Uterus (tissue), 4 donors: ENCODE results near the gene CLDN7. TPM values are rescaled to one million over a fixed set of nuclear protein-coding genes. Genes with fewer than 3 reads are reported as not detected.

Source experiments
- DNase-seq, 2 donors: peaks; one replicate each; pipeline ENCODE4 v3.0.0-alpha.2; 2019 to 2020
- H3K27ac ChIP-seq, 2 donors: fragments of 200-600 bp; sonication (generic); 1 replicate in 1 of 2; 2 replicates in 1 of 2; pipeline ENCODE4 v1.5.1; 2016 to 2018
- H3K27me3 ChIP-seq, 2 donors: fragments of 200-600 bp; sonication (generic); one replicate each; pipeline ENCODE4 v1.5.1; 2018 to 2019; ENCODE audit warnings: control low read depth in 1 of 2
- H3K36me3 ChIP-seq, 2 donors: fragments of 200-600 bp; sonication (generic); one replicate each; pipeline ENCODE4 v1.5.1; 2019; ENCODE audit warnings: control low read depth in 1 of 2
- H3K4me1 ChIP-seq, 2 donors: fragments of 200-600 bp; sonication (generic); one replicate each; pipeline ENCODE4 v1.5.1; 2018 to 2019; ENCODE audit warnings: control low read depth in 1 of 2
- H3K4me3 ChIP-seq, 2 donors: fragments of 200-600 bp; sonication (generic); 1 replicate in 1 of 2; 2 replicates in 1 of 2; pipeline ENCODE4 v1.5.1; 2018 to 2019; ENCODE audit warnings: mild to moderate bottlenecking in 1 of 2
- H3K9me3 ChIP-seq, 2 donors: fragments of 200-600 bp; sonication (generic); one replicate each; pipeline ENCODE4 v1.5.1; 2019; ENCODE audit warnings: control low read depth in 1 of 2
- CTCF ChIP-seq, 4 experiments: fragments of 200-600 bp in 2 of 4; fragments of 450-650 bp in 2 of 4; sonication (generic) in 2 of 4; IDR thresholded peaks; one replicate each; pipeline ENCODE4 v1.5.1; 2016 to 2019; ENCODE audit warnings: antibody characterized with exemption in 4 of 4, mild to moderate bottlenecking in 2 of 4, moderate library complexity in 1 of 4
- POLR2A ChIP-seq, 2 donors: fragments of 450-650 bp; IDR thresholded peaks; one replicate each; pipeline ENCODE4 v1.6.1; 2016; ENCODE audit warnings: antibody characterized with exemption in 2 of 2, mild to moderate bottlenecking in 1 of 2, moderate library complexity in 1 of 2
- intact Hi-C: fragments of 100-400 bp; cut with DNase I; formaldehyde crosslinking; loops from one replicate; pipeline ENCODE4 v1.15.1; 2023; ENCODE audit warnings: low total_unique reads
- total RNA-seq, 4 donors: library from RNA; depleted of rRNA in 3 of 4; stranded (reverse); fragments of >200 nt in 3 of 4; gene quantifications; one replicate each; pipeline versions ENCODE4 v1.1.0 to v1.2.4, GENCODE V29; 2014 to 2023
- donor health status: DM: yes; HTN: yes; CAD: no.

Gene CLDN7
- total RNA-seq, 4 donors from 2014 or later, result 0.29 to 24.4 (median 0.68) TPM

GRCh38 chr17:7237266-7237760 is 25.0 kb downstream of the CLDN7 start:
- Histone ChIP-seq H3K9me3 (no peaks in the 10 kb centered on the region), H3K4me1 (peaks cover 12 to 14% of the 10 kb centered on the region in 2 donors), H3K27ac (peak overlapping the region; percentile 94 to 96), H3K4me3 (peak overlapping the region; percentile 86 to 100), H3K27me3 (no peaks in the 10 kb centered on the region), H3K36me3 (no peaks in the 10 kb centered on the region)
- intact Hi-C loops, result no loop called here
- TF ChIP-seq POLR2A (IDR thresholded peaks at IDR 0.05) (no peak), CTCF (IDR thresholded peaks at IDR 0.05) (no peak)
- no peak for DNase-seq

- DNase-seq, result no peak
- intact Hi-C loops, result no loop called here
- Histone ChIP-seq H3K27ac (peak overlapping the region; percentile 94 to 96), H3K4me3 (no peak overlapping the region), H3K27me3 (no peaks in the 10 kb centered on the region), H3K9me3 (no peaks in the 10 kb centered on the region), H3K36me3 (no peaks in the 10 kb centered on the region), H3K4me1 (peaks cover 13 to 17% of the 10 kb centered on the region in 2 donors)
- TF ChIP-seq CTCF (IDR thresholded peaks at IDR 0.05), result no peak
- no peak for TF ChIP-seq POLR2A (IDR thresholded peaks at IDR 0.05)
Measured at GRCh38 chr17:7236808-7237207, 25.5 kb downstream of the CLDN7 start.

- no peaks in the 10 kb centered on the region for H3K27me3 ChIP-seq
- H3K4me1 ChIP-seq, result peaks cover 7 to 18% of the 10 kb centered on the region in 2 donors
- H3K9me3 ChIP-seq, result no peaks in the 10 kb centered on the region
- H3K27ac ChIP-seq, result no peak overlapping the region
- H3K4me3 ChIP-seq, result no peak overlapping the region
- TF ChIP-seq CTCF (IDR thresholded peaks at IDR 0.05), result no peak
- TF ChIP-seq POLR2A (IDR thresholded peaks at IDR 0.05), result no peak
- H3K36me3 ChIP-seq, result no peaks in the 10 kb centered on the region
- intact Hi-C loops, result no loop called here
- no peak for DNase-seq
Measured at GRCh38 chr17:7235693-7236665, 26.3 kb downstream of the CLDN7 start.

GRCh38 chr17:7234083-7234951 is 28.0 kb downstream of the CLDN7 start, which contains the start of gene DVL2:
TSS of gene DVL2 (minus strand) at chr17:7234517. CDS start at chr17:7234262, 255 bp downstream.
- no peaks in the 10 kb centered on the region for H3K9me3 ChIP-seq
- no peaks in the 10 kb centered on the region for H3K27me3 ChIP-seq
- peak within 1 kb of the TSS; percentile 71 to 96 for H3K4me3 ChIP-seq
- H3K4me1 ChIP-seq, result peaks cover 4 to 13% of the 10 kb centered on the region in 2 donors
- intact Hi-C loops, result no loop called here
- no peaks in the 10 kb centered on the region for H3K36me3 ChIP-seq
- peak within 1 kb of the TSS; percentile 80 to 85 for H3K27ac ChIP-seq
- TF ChIP-seq CTCF (IDR thresholded peaks at IDR 0.05), result peak in 2 of 4 experiments; percentile 18 to 35
- peak; percentile 87 to 89 for TF ChIP-seq POLR2A (IDR thresholded peaks at IDR 0.05)
- DNase-seq, result peak; percentile 95 to 96
